ENCODE results near the gene TEX19. TPM values are rescaled to one million over a fixed set of nuclear protein-coding genes. Genes with fewer than 3 reads are reported as not detected.
"Not testable (repeated sequence)": the region's sequence is repeated elsewhere in the genome, so short reads cannot be mapped to it uniquely, and the experiment has no call there.

TEX19 gene
- total RNA-seq, 1 donor from 2014 or later = not detected

DNA sequence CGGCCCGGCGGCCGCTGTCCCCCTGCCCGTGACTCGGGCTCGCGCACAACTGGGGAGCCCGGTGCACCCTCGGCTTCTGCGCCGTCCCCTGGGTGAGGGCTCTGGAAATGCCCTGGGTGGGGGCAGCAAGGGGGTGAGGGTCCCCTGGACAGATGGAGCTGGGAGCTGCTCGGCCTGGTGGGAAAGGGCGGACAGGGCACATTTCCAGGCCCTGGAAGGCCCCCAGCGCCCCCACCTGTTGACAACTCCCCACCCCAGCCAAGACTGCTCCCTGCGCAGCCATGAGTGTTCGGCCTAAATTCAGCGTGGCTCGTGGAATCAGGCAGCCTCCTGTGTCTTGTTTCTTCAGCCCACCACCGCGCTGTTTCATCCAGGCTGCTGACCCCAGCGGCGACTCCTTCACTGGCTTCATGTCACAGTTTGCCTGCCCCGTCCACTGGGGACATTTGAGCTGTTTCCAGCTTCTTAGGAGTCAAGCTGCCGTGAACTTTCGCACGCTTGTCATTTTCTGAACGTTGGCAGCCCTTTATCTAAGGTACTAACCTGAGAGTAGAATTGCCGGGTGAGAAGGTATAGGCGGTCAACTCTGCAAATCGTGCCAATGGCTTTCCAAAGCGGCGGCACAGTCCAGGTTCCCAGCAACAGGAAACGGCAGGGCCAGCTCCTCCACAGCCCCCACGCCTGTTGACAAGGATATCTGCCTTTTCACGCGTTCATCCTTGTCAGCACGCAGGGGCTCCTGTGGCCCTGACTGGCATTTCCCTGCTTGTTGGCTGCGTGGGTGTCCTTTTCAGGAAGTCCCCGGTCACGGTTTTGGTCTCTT lies 13.4 kb downstream of the TEX19 start:
- Mint-ChIP-seq H3K27me3 (ENCODE audit: low read depth) (peaks cover 42% of the 10 kb centered on the region), H3K9me3 (no peaks in the 10 kb centered on the region), H3K27ac (no peak overlapping the region)

DNA sequence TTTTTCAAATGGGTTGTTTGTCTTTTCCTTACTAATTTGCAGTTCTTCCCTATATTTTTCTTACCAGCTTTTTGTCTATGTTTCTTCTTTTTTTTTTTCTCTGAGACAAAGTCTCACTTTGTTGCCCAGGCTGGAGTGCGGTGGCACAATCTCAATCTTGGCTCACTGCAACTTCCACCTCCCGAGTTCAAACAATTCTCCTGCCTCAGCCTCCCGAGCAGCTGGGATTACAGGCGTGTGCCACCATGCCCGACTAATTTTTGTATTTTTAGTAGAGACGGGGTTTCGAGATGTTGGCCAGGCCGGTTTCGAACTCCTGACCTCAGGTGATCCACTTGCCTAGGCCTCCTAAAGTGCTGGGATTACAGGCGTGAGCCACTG lies 14.0 kb downstream of the TEX19 start:
- not testable (repeated sequence) for DNase-seq (ENCODE audit: low spot score)

More for the DNA sequence above, 13.4 kb downstream of the TEX19 start:
- intact Hi-C loops (cut with micrococcal nuclease) = no loop called here
- H3K4me3 Mint-ChIP-seq (ENCODE audit: low read depth) = peak overlapping the region; percentile 21
- no peaks in the 10 kb centered on the region for H3K36me3 Mint-ChIP-seq (ENCODE audit: low read depth)
- no peak for DNase-seq (ENCODE audit: low spot score)
- peaks cover 13% of the 10 kb centered on the region for H3K4me1 Mint-ChIP-seq (ENCODE audit: low read depth)

GRCh38 chr17:82373731-82374625 lies 14.9 kb downstream of the TEX19 start:
- intact Hi-C loops (cut with micrococcal nuclease) = no loop called here
- no peak overlapping the region for H3K4me3 Mint-ChIP-seq (ENCODE audit: low read depth)
- H3K9me3 Mint-ChIP-seq = no peaks in the 10 kb centered on the region

More for the DNA sequence above, 14.0 kb downstream of the TEX19 start:
- H3K36me3 Mint-ChIP-seq (ENCODE audit: low read depth); H3K27ac Mint-ChIP-seq; H3K4me3 Mint-ChIP-seq (ENCODE audit: low read depth); H3K9me3 Mint-ChIP-seq; intact Hi-C loops (cut with micrococcal nuclease): not testable (repeated sequence)
- peaks cover 13% of the 10 kb centered on the region for H3K4me1 Mint-ChIP-seq (ENCODE audit: low read depth)
- peaks cover 36% of the 10 kb centered on the region for H3K27me3 Mint-ChIP-seq (ENCODE audit: low read depth)

GRCh38 chr17:82374626-82375331 lies 15.7 kb downstream of the TEX19 start:
- DNase-seq (ENCODE audit: low spot score) = no peak
- H3K27ac Mint-ChIP-seq = no peak overlapping the region
- intact Hi-C loops (cut with micrococcal nuclease) = no loop called here
- peaks cover 11% of the 10 kb centered on the region for H3K4me1 Mint-ChIP-seq (ENCODE audit: low read depth)
- no peaks in the 10 kb centered on the region for H3K9me3 Mint-ChIP-seq
- H3K36me3 Mint-ChIP-seq (ENCODE audit: low read depth) = no peaks in the 10 kb centered on the region
- H3K4me3 Mint-ChIP-seq (ENCODE audit: low read depth) = no peak overlapping the region
- H3K27me3 Mint-ChIP-seq (ENCODE audit: low read depth) = peaks cover 32% of the 10 kb centered on the region

More at GRCh38 chr17:82373731-82374625, 14.9 kb downstream of the TEX19 start:
- Mint-ChIP-seq H3K27me3 (ENCODE audit: low read depth) (peaks cover 36% of the 10 kb centered on the region), H3K36me3 (ENCODE audit: low read depth) (no peaks in the 10 kb centered on the region), H3K27ac (no peak overlapping the region), H3K4me1 (ENCODE audit: low read depth) (peaks cover 13% of the 10 kb centered on the region)
- DNase-seq (ENCODE audit: low spot score) = no peak

DNA sequence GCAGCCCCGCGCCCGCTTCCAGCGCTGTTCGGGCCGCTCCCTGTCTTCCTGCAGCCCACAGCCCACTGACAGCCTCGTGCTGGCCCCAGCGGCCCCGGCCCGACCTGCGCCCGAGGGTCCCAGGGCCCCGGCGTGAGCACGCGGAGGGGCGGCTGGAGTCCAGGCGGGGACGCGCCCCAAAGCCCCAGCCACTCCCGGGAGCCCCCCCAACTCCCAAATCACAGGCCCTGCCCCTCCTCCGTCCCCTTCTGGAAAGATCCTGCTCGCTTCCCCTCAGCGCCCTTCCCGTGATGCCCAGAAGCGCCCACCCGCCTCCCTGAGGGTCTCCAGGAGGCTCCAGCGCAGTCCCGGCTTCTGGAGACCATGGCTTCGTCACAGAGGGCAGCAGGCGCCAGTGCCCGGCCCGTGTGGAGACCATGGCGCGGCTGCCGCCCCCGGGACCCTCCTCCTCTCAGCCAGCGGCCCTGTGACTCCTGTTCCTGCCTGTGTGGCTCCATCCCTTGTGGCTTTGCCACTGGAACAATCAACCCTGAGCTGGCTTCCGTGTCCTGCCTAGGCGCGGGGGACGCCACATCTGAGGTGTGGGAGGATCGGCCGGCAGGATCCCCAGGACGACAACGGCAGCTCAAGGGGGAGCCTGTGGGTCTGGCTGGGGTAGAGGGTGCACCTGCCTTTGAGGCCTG lies 16.5 kb downstream of the TEX19 start:
- Mint-ChIP-seq H3K9me3 (no peaks in the 10 kb centered on the region), H3K27me3 (ENCODE audit: low read depth) (peaks cover 35% of the 10 kb centered on the region), H3K4me1 (ENCODE audit: low read depth) (peaks cover 12% of the 10 kb centered on the region), H3K36me3 (ENCODE audit: low read depth) (no peaks in the 10 kb centered on the region), H3K4me3 (ENCODE audit: low read depth) (no peak overlapping the region), H3K27ac (no peak overlapping the region)
- intact Hi-C loops (cut with micrococcal nuclease) = no loop called here
- DNase-seq (ENCODE audit: low spot score) = no peak

DNA sequence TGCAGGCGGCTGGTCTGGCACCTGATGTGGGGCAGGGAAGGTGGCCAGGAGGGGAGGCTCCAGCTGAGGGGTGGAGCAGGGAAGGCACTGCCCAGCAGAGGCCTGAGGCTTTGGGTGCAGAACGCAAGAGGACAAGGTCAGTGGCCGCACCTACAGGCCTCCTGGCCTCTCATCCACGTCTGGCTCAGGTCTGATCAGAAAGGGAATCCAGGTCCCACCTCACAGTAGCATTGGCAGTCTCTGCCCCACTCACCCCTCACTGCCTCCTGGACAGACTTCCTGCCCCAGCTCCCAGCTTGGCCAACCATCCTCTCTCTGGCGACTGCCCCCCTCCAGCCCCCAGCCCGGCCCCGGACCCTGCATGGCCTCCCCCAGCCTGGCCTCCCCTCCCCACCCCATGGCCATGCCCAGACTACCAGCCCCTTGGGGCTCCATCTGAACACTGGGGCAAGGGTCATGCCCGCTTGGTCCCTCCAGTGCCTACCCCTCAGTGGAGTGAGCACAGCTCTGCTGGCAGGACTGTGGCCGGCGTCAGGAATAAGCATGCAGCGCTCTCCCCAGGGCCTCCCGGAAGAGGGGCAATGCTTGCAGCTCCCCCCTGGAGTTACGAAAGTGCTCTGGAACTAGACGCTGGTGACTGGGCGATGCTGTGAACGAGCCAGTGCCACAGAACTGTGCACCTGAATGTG lies 17.1 kb downstream of the TEX19 start:
- no peaks in the 10 kb centered on the region for H3K9me3 Mint-ChIP-seq
- H3K27me3 Mint-ChIP-seq (ENCODE audit: low read depth) = peaks cover 31% of the 10 kb centered on the region
- H3K27ac Mint-ChIP-seq = no peak overlapping the region
- DNase-seq (ENCODE audit: low spot score) = no peak
- H3K4me1 Mint-ChIP-seq (ENCODE audit: low read depth) = peaks cover 6% of the 10 kb centered on the region
- H3K36me3 Mint-ChIP-seq (ENCODE audit: low read depth) = no peaks in the 10 kb centered on the region
- H3K4me3 Mint-ChIP-seq (ENCODE audit: low read depth) = no peak overlapping the region
- intact Hi-C loops (cut with micrococcal nuclease) = no loop called here

DNA sequence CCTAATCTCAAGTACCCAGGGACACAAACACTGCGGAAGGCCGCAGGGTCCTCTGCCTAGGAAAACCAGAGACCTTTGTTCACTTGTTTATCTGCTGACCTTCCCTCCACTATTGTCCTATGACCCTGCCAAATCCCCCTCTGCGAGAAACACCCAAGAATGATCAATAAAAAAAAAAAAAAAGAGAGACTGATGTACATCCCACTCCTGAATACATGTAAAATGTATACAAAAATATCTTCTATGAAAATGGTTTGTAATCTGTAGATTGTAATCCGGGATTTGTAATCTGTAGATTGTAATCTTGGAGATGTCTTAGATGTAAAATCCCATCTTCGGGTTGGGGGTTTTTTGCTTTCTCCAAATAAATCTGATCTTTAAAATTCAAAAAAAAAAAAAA lies 18.2 kb downstream of the TEX19 start:
- intact Hi-C loops (cut with micrococcal nuclease); H3K27ac Mint-ChIP-seq; DNase-seq (ENCODE audit: low spot score); H3K36me3 Mint-ChIP-seq (ENCODE audit: low read depth); H3K9me3 Mint-ChIP-seq; H3K4me3 Mint-ChIP-seq (ENCODE audit: low read depth); H3K4me1 Mint-ChIP-seq (ENCODE audit: low read depth): not testable (repeated sequence)
- H3K27me3 Mint-ChIP-seq (ENCODE audit: low read depth) = peaks cover 30% of the 10 kb centered on the region

GRCh38 chr17:82377924-82378740 lies 19.1 kb downstream of the TEX19 start:
- no peaks in the 10 kb centered on the region for H3K9me3 Mint-ChIP-seq
- H3K4me1 Mint-ChIP-seq (ENCODE audit: low read depth) = peaks cover 4% of the 10 kb centered on the region
- H3K36me3 Mint-ChIP-seq (ENCODE audit: low read depth) = no peaks in the 10 kb centered on the region
- H3K27me3 Mint-ChIP-seq (ENCODE audit: low read depth) = peaks cover 22% of the 10 kb centered on the region
- no peak overlapping the region for H3K27ac Mint-ChIP-seq
- no peak overlapping the region for H3K4me3 Mint-ChIP-seq (ENCODE audit: low read depth)
- intact Hi-C loops (cut with micrococcal nuclease) = no loop called here
- no peak for DNase-seq (ENCODE audit: low spot score)

GRCh38 chr17:82378741-82379021 lies 19.6 kb downstream of the TEX19 start:
- intact Hi-C loops (cut with micrococcal nuclease) = no loop called here
- H3K27me3 Mint-ChIP-seq (ENCODE audit: low read depth) = peaks cover 17% of the 10 kb centered on the region
- no peak overlapping the region for H3K27ac Mint-ChIP-seq

DNA sequence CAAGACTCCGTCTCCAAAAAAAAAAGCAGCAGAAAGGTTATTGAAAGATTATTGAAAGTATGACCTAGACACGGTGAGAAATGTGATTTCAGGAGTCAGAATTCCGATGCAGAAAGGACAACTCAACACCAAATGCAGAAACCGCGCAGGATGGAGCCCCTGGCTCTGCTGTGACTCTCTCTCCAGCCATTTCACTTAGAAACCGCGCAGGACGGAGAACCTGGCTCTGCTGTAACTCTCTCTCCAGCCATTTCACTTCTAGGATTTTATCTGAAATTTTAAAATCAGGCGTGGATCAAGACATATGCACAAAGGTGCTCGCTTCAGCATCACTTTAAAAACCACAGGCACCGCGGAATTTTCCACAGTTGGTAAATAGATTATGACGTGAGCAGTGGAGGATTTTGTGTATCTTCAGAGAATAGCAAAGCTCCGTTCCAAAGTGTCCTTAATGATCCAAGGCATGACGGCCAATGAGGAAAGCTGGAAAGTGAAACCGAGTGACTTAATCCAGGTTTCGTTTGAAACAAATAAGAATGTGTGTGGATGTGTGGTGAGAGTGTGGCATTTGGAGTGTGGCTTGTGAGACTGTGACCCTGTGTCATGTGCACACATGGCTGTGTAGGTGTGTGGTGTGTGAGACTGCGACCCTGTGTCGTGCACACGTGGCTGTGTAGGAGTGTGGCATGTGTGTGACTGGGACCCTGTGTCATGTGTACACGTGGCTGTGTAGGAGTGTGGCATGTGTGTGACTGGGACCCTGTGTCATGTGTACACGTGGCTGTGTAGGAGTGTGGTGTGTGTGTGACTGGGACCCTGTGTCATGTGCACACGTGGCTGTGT lies 22.0 kb downstream of the TEX19 start:
- no peaks in the 10 kb centered on the region for H3K36me3 Mint-ChIP-seq (ENCODE audit: low read depth)
- peaks cover 4% of the 10 kb centered on the region for H3K4me1 Mint-ChIP-seq (ENCODE audit: low read depth)
- no peak for DNase-seq (ENCODE audit: low spot score)
- no peak overlapping the region for H3K27ac Mint-ChIP-seq
- no peak overlapping the region for H3K4me3 Mint-ChIP-seq (ENCODE audit: low read depth)
- no peaks in the 10 kb centered on the region for H3K9me3 Mint-ChIP-seq
- peaks cover 12% of the 10 kb centered on the region for H3K27me3 Mint-ChIP-seq (ENCODE audit: low read depth)
- intact Hi-C loops (cut with micrococcal nuclease) = no loop called here

More at GRCh38 chr17:82378741-82379021, 19.6 kb downstream of the TEX19 start:
- H3K4me1 Mint-ChIP-seq (ENCODE audit: low read depth) = peaks cover 4% of the 10 kb centered on the region
- H3K4me3 Mint-ChIP-seq (ENCODE audit: low read depth) = no peak overlapping the region
- H3K9me3 Mint-ChIP-seq = no peaks in the 10 kb centered on the region
- H3K36me3 Mint-ChIP-seq (ENCODE audit: low read depth) = no peaks in the 10 kb centered on the region
- no peak for DNase-seq (ENCODE audit: low spot score)

GRCh38 chr17:82381703-82382009 lies 22.6 kb downstream of the TEX19 start:
- H3K27me3 Mint-ChIP-seq (ENCODE audit: low read depth); DNase-seq (ENCODE audit: low spot score); H3K4me3 Mint-ChIP-seq (ENCODE audit: low read depth); intact Hi-C loops (cut with micrococcal nuclease); H3K4me1 Mint-ChIP-seq (ENCODE audit: low read depth); H3K27ac Mint-ChIP-seq; H3K9me3 Mint-ChIP-seq; H3K36me3 Mint-ChIP-seq (ENCODE audit: low read depth): not testable (repeated sequence)
